Right lobe of liver (tissue), 4 donors: Measurements from ENCODE around the gene PIGW.

Experiments used
- POLR2A ChIP-seq: fragments of 450-650 bp; IDR thresholded peaks from one replicate; pipeline ENCODE4 v1.6.1; 2017; ENCODE audit warnings: antibody characterized with exemption, mild to moderate bottlenecking
- TF ChIP-seq, protein P1 (sequence below), 4 donors: fragments of 200-600 bp in 3 of 4; fragments of 450-650 bp in 1 of 4; IDR thresholded peaks; one replicate each; pipeline versions ENCODE4 v1.5.1 to v1.8.0; 2016 to 2022; ENCODE audit warnings: antibody characterized with exemption in 4 of 4, mild to moderate bottlenecking in 2 of 4
- donor health status: DM: no; HTN: no; CAD: no.
- donor health status: DM: no; HTN: no; CAD: no.
- donor health status: DM: no; HTN: yes; CAD: no.

DNA sequence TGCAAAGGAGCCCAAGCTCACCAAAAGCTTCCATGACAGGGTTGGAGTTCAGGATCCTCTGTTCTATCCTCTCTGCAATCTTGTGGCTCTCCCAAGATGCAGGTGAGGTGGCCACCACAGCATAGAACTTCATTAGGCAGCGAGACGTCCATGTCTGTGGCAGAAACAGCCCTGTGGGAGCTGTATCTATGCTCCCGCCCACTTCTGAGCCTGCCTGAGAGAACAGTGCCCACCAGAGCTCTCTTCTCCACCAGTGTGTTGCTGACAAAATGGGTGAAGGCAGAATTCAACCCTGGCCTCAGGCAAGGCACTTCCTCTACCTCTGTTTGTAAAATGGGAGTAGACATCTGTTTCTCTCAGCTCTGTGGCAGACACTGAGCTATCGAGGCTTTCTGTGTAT, 18.9 kb upstream of the PIGW start:
- TF ChIP-seq, protein P1, sequence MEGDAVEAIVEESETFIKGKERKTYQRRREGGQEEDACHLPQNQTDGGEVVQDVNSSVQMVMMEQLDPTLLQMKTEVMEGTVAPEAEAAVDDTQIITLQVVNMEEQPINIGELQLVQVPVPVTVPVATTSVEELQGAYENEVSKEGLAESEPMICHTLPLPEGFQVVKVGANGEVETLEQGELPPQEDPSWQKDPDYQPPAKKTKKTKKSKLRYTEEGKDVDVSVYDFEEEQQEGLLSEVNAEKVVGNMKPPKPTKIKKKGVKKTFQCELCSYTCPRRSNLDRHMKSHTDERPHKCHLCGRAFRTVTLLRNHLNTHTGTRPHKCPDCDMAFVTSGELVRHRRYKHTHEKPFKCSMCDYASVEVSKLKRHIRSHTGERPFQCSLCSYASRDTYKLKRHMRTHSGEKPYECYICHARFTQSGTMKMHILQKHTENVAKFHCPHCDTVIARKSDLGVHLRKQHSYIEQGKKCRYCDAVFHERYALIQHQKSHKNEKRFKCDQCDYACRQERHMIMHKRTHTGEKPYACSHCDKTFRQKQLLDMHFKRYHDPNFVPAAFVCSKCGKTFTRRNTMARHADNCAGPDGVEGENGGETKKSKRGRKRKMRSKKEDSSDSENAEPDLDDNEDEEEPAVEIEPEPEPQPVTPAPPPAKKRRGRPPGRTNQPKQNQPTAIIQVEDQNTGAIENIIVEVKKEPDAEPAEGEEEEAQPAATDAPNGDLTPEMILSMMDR (IDR thresholded peaks at IDR 0.05), result no peak
- TF ChIP-seq POLR2A, result no peak
